ENCODE measurements around the gene CTSH. TPM values are rescaled to one million over a fixed set of nuclear protein-coding genes. Genes with fewer than 3 reads are reported as not detected.
"Not testable (repeated sequence)": the region's sequence is repeated elsewhere in the genome, so short reads cannot be mapped to it uniquely, and the experiment has no call there.

CTSH gene
- total RNA-seq, 4 donors from 2014 or later: 110 to 351 (median 203) TPM

- no peak for ATAC-seq (ENCODE audit: low FRiP score)
- TF ChIP-seq, protein P1, sequence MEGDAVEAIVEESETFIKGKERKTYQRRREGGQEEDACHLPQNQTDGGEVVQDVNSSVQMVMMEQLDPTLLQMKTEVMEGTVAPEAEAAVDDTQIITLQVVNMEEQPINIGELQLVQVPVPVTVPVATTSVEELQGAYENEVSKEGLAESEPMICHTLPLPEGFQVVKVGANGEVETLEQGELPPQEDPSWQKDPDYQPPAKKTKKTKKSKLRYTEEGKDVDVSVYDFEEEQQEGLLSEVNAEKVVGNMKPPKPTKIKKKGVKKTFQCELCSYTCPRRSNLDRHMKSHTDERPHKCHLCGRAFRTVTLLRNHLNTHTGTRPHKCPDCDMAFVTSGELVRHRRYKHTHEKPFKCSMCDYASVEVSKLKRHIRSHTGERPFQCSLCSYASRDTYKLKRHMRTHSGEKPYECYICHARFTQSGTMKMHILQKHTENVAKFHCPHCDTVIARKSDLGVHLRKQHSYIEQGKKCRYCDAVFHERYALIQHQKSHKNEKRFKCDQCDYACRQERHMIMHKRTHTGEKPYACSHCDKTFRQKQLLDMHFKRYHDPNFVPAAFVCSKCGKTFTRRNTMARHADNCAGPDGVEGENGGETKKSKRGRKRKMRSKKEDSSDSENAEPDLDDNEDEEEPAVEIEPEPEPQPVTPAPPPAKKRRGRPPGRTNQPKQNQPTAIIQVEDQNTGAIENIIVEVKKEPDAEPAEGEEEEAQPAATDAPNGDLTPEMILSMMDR (IDR thresholded peaks at IDR 0.05): no peak
- DNase-seq (ENCODE audit: low spot score): no peak
Observed at GRCh38 chr15:78904599-78905358, 40.1 kb downstream of the CTSH start.

DNA sequence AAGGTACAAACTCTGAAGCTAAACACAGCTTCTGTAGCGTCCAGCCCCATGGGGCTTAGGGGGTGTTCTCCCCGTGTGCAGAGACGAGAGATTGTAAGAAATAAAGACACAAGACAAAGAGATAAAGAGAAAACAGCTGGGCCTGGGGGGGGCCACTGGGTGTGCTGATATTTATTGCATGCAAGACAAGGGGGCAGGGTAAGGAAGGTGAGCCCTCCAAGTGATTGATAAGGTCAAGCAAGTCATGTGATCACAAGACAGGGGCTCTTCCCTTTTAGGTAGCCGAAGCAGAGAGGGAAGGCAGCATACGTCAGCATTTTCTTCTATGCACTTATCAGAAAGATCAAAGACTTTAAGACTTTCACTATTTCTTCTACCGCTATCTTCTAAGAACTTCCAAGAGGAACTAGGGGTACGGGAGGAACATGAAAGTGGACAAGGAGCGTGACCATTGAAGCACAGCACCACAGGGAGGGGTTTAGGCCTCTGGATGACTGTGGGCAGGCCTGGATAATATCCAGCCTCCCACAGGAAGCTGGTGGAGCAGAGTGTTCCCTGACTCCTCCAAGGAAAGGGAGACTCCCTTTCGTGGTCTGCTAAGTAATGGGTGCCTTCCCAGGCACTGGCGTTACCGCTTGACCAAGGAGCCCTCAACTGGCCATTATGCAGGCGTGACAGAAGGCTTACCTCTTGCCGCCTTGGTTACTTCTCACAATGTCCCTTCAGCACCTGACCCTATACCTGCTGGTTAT is 42.4 kb downstream of the CTSH start:
- not testable (repeated sequence) for ATAC-seq (ENCODE audit: low FRiP score); DNase-seq (ENCODE audit: low spot score)

DNA sequence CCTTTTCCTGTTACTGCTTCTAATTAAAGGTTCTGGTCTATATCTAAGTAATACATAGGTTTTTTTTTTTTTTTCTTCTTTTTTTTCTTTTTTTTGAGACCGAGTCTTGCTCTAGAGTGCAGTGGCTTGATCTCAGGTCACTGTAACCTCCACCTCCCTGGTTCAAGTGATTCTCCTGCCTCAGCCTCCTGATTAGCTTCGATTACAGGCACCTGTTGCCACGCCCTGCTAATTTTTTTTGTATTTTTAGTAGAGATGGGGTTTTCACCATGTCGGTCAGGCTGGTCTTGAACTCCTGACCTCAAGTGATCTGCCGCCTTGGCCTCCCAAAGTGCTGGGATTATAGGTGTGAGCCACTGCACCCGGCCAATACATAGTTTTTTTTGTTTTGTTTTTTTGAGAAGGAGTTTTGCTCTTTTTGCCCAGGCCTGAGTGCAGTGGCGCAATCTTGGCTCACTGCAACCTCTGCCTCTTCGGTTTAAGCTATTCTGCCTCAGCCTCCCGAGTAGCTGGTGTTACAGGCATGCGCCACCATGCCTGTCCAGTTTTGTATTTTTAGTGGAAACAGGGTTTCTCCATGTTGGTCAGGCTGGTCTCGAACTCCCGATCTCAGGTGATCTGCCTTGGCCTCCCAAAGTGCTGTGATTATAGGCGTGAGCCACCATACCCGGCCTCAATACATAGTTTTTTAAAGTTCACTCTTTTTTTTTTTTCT is 43.9 kb downstream of the CTSH start:
- DNase-seq (ENCODE audit: low spot score); ATAC-seq (ENCODE audit: low FRiP score): not testable (repeated sequence)

- TF ChIP-seq, protein P1 (IDR thresholded peaks at IDR 0.05): no peak
- no peak for ATAC-seq (ENCODE audit: low FRiP score)
Observed at GRCh38 chr15:78898540-78898939, 46.3 kb downstream of the CTSH start.

GRCh38 chr15:78895471-78895870 is 49.4 kb downstream of the CTSH start:
- TF ChIP-seq, protein P1 (IDR thresholded peaks at IDR 0.05): no peak
- DNase-seq (ENCODE audit: low spot score) (no peak), ATAC-seq (ENCODE audit: low FRiP score) (no peak)

More at GRCh38 chr15:78898540-78898939, 46.3 kb downstream of the CTSH start:
- DNase-seq (ENCODE audit: low spot score): no peak

GRCh38 chr15:78893538-78893937 is 51.3 kb downstream of the CTSH start:
- DNase-seq (ENCODE audit: low spot score) (no peak), ATAC-seq (ENCODE audit: low FRiP score) (no peak)
- TF ChIP-seq, protein P1 (IDR thresholded peaks at IDR 0.05): no peak

- ATAC-seq (ENCODE audit: low FRiP score) (no peak), DNase-seq (ENCODE audit: low spot score) (no peak)
- TF ChIP-seq, protein P1 (IDR thresholded peaks at IDR 0.05): no peak
Observed at GRCh38 chr15:78889000-78889399, 55.8 kb downstream of the CTSH start.
